Peyer's patch (tissue), 4 donors: ENCODE results near the gene PLCH1.

ENCODE experiments used
- CTCF ChIP-seq, 6 experiments: fragments of 450-650 bp in 4 of 6; fragments of 200-600 bp in 2 of 6; sonication (generic) in 1 of 6; IDR thresholded peaks; one replicate each; pipeline ENCODE4 v1.5.1; 2017 to 2019; ENCODE audit warnings: antibody characterized with exemption in 6 of 6, mild to moderate bottlenecking in 3 of 6, moderate library complexity in 1 of 6
- POLR2A ChIP-seq, 2 donors: fragments of 450-650 bp; IDR thresholded peaks; one replicate each; pipeline ENCODE4 v1.5.1; 2017; ENCODE audit warnings: antibody characterized with exemption in 2 of 2, mild to moderate bottlenecking in 2 of 2, moderate library complexity in 2 of 2

GRCh38 chr3:155619118-155619915, 125.6 kb downstream of the PLCH1 start:
- no peak for TF ChIP-seq CTCF (IDR thresholded peaks at IDR 0.05)
- no peak for TF ChIP-seq POLR2A (IDR thresholded peaks at IDR 0.05)
